ENCODE data around the gene GDF10. TPM values are rescaled to one million over a fixed set of nuclear protein-coding genes. Genes with fewer than 3 reads are reported as not detected.
A peak's percentile ranks its signal among the peaks of the same experiment; 100 is the strongest.

Gene GDF10
- polyA plus RNA-seq, 1 of the 3 experiments (the other 2 are of a cell fraction): 0.02 TPM

DNA sequence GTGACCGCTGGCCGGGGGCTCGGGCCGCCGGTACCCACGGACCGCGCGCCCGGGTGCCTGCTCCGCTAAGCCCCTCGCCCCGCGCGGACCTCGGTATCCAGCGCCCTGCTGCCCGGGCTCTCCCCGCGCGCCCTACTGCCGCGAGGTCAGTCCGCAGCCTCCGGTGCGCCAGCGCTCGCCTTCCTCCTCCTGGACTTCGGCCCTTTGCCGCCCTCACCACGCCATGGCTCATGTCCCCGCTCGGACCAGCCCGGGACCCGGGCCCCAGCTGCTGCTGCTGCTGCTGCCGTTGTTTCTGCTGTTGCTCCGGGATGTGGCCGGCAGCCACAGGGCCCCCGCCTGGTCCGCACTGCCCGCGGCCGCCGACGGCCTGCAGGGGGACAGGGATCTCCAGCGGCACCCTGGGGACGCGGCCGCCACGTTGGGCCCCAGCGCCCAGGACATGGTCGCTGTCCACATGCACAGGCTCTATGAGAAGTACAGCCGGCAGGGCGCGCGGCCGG lies 483 bp downstream of the GDF10 start (continued):
- TF ChIP-seq, protein P1, sequence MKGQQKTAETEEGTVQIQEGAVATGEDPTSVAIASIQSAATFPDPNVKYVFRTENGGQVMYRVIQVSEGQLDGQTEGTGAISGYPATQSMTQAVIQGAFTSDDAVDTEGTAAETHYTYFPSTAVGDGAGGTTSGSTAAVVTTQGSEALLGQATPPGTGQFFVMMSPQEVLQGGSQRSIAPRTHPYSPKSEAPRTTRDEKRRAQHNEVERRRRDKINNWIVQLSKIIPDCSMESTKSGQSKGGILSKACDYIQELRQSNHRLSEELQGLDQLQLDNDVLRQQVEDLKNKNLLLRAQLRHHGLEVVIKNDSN (IDR thresholded peaks at IDR 0.05; ENCODE audit: borderline replicate concordance, low read depth): no peak
- TF ChIP-seq JUND (IDR thresholded peaks at IDR 0.05) (no peak), RAD21 (IDR thresholded peaks at IDR 0.05; ENCODE audit: low read length) (no peak), RFX5 (IDR thresholded peaks at IDR 0.05; ENCODE audit: low read length) (no peak), TCF12 (IDR thresholded peaks at IDR 0.05) (no peak), MXI1 (IDR thresholded peaks at IDR 0.05; ENCODE audit: low read depth, low read length) (no peak), NRF1 (IDR thresholded peaks at IDR 0.05; ENCODE audit: low read depth, low read length) (no peak)
- TF ChIP-seq, protein P2, sequence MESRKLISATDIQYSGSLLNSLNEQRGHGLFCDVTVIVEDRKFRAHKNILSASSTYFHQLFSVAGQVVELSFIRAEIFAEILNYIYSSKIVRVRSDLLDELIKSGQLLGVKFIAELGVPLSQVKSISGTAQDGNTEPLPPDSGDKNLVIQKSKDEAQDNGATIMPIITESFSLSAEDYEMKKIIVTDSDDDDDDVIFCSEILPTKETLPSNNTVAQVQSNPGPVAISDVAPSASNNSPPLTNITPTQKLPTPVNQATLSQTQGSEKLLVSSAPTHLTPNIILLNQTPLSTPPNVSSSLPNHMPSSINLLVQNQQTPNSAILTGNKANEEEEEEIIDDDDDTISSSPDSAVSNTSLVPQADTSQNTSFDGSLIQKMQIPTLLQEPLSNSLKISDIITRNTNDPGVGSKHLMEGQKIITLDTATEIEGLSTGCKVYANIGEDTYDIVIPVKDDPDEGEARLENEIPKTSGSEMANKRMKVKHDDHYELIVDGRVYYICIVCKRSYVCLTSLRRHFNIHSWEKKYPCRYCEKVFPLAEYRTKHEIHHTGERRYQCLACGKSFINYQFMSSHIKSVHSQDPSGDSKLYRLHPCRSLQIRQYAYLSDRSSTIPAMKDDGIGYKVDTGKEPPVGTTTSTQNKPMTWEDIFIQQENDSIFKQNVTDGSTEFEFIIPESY (IDR thresholded peaks at IDR 0.05; ENCODE audit: borderline replicate concordance, low read depth): no peak

DNA sequence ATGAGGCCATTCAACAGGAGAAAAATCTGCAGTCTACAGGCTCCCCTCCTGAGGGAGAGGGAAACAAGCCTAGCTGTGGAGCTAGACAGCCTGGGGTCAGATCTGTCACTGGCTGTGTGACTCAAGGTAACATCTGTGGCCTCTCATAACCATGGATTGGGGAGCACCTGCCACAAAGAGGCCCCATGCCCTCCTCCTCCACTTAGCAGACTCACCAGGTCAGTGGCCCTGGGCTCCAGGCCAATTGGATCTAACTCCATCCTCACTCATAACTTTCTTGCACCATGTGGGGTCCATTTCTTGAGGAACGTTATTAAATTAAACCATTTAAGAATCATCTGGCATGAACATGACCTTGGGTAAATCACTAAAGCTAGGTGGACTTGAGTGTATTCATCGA lies 1.8 kb downstream of the GDF10 start:
- Histone ChIP-seq H3K4me1 (ENCODE audit: control insufficient read depth in 1 of 2, insufficient read depth in 2 of 2, low read depth in 1 of 2, low read length in 1 of 2) (peaks cover 0 to 61% of the 10 kb centered on the region in 2 experiments; a peak in 1 of 4 replicates), H3K36me3 (replicated peaks in 1 of 2; ENCODE audit: control insufficient read depth in 1 of 2, insufficient read depth in 2 of 2, low read length in 1 of 2) (no peaks in the 10 kb centered on the region), H2AFZ (ENCODE audit: low read depth) (no peak overlapping the region), H4K20me1 (ENCODE audit: insufficient read depth) (no peaks in the 10 kb centered on the region), H3K9me2 (no peaks in the 10 kb centered on the region), H3K9me3 (no peaks in the 10 kb centered on the region), H3K4me2 (no peak overlapping the region), H3K27me3 (ENCODE audit: insufficient read depth) (peaks cover 36% of the 10 kb centered on the region), H3K79me2 (ENCODE audit: insufficient read depth) (no peaks in the 10 kb centered on the region), H3K9ac (no peak overlapping the region), H3K27ac (ENCODE audit: low read depth in 2 of 2, low read length in 1 of 2) (peak overlapping the region in 1 of 2 experiments; percentile 71; a peak in 1 of 4 replicates), H3K4me3 (ENCODE audit: low read depth in 2 of 2, low read length in 1 of 2) (peak overlapping the region in 1 of 2 experiments; percentile 49; a peak in 1 of 4 replicates), H3F3A (replicated peaks; ENCODE audit: insufficient read depth) (no peaks in the 10 kb centered on the region)
- 44% methylated on average over 2 of the region's 2 CpGs for whole genome bisulfite sequencing (ENCODE audit: low lambda C conversion rate)
- POLR2A ChIA-PET: interaction anchor here (1.5 kb wide), 1 partner anchor 14 kb away, joined by 4 read pairs; no protein-coding TSS in a partner anchor
- DNase-seq: no peak
- TF ChIP-seq FOSL2 (IDR thresholded peaks at IDR 0.05; ENCODE audit: borderline replicate concordance, low read depth): no peak
- TF ChIP-seq, protein P3, sequence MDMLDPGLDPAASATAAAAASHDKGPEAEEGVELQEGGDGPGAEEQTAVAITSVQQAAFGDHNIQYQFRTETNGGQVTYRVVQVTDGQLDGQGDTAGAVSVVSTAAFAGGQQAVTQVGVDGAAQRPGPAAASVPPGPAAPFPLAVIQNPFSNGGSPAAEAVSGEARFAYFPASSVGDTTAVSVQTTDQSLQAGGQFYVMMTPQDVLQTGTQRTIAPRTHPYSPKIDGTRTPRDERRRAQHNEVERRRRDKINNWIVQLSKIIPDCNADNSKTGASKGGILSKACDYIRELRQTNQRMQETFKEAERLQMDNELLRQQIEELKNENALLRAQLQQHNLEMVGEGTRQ (IDR thresholded peaks at IDR 0.05; ENCODE audit: borderline replicate concordance, low read depth, low read length): no peak
- TF ChIP-seq RAD21 (IDR thresholded peaks at IDR 0.05; ENCODE audit: low read length): no peak
- TF ChIP-seq, protein P4, sequence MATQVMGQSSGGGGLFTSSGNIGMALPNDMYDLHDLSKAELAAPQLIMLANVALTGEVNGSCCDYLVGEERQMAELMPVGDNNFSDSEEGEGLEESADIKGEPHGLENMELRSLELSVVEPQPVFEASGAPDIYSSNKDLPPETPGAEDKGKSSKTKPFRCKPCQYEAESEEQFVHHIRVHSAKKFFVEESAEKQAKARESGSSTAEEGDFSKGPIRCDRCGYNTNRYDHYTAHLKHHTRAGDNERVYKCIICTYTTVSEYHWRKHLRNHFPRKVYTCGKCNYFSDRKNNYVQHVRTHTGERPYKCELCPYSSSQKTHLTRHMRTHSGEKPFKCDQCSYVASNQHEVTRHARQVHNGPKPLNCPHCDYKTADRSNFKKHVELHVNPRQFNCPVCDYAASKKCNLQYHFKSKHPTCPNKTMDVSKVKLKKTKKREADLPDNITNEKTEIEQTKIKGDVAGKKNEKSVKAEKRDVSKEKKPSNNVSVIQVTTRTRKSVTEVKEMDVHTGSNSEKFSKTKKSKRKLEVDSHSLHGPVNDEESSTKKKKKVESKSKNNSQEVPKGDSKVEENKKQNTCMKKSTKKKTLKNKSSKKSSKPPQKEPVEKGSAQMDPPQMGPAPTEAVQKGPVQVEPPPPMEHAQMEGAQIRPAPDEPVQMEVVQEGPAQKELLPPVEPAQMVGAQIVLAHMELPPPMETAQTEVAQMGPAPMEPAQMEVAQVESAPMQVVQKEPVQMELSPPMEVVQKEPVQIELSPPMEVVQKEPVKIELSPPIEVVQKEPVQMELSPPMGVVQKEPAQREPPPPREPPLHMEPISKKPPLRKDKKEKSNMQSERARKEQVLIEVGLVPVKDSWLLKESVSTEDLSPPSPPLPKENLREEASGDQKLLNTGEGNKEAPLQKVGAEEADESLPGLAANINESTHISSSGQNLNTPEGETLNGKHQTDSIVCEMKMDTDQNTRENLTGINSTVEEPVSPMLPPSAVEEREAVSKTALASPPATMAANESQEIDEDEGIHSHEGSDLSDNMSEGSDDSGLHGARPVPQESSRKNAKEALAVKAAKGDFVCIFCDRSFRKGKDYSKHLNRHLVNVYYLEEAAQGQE (IDR thresholded peaks at IDR 0.05; ENCODE audit: low read depth, low read length): no peak
- TF ChIP-seq EZH2phosphoT487 (IDR thresholded peaks at IDR 0.05; ENCODE audit: borderline replicate concordance, low read depth): no peak
- TF ChIP-seq, protein P2 (IDR thresholded peaks at IDR 0.05; ENCODE audit: borderline replicate concordance, low read depth): no peak
- no peak for TF ChIP-seq TAF1 (IDR thresholded peaks at IDR 0.05; ENCODE audit: borderline replicate concordance, low read depth, low read length)
- no peak for TF ChIP-seq POLR2AphosphoS5 (IDR thresholded peaks at IDR 0.05; ENCODE audit: low read depth, low read length)
- no peak for TF ChIP-seq NRF1 (IDR thresholded peaks at IDR 0.05; ENCODE audit: low read depth, low read length)
- TF ChIP-seq EP300 (IDR thresholded peaks at IDR 0.05; ENCODE audit: borderline replicate concordance in 1 of 2, low read depth in 1 of 2, low read length in 1 of 2): no peak
- no peak for TF ChIP-seq TCF12 (IDR thresholded peaks at IDR 0.05)
- no peak for TF ChIP-seq JUND (IDR thresholded peaks at IDR 0.05)
- TF ChIP-seq RCOR1 (IDR thresholded peaks at IDR 0.05; ENCODE audit: low read length): no peak
- CTCF ChIA-PET: interaction anchor here (1.5 to 5.2 kb wide), 3 partner anchors 10 to 277 kb away, joined by 4 to 50 read pairs (median 28); no protein-coding TSS in a partner anchor
